ENCODE measurements around the gene SIRT3. TPM values are rescaled to one million over a fixed set of nuclear protein-coding genes. Genes with fewer than 3 reads are reported as not detected.

The SIRT3 gene
- total RNA-seq, 2 donors from 2014 or later = 22.1 to 22.6 TPM

- DNase-seq (no peak), ATAC-seq (no peak)
- intact Hi-C loops (cut with DNase I) = no loop called here
- H3K27ac ChIP-seq = no peak overlapping the region
- no peaks in the 10 kb centered on the region for H3K36me3 ChIP-seq (replicated peaks in 1 of 2; ENCODE audit: insufficient read depth in 1 of 2, low read depth in 2 of 2)
- H3K4me1 ChIP-seq = peaks cover 21% of the 10 kb centered on the region
- no peaks in the 10 kb centered on the region for H3K9me3 ChIP-seq
- TF ChIP-seq CTCF (IDR thresholded peaks at IDR 0.05) (no peak), POLR2A (IDR thresholded peaks at IDR 0.05) (no peak)
- H3K4me3 ChIP-seq = no peak overlapping the region
- H3K27me3 ChIP-seq = peaks cover 0 to 8% of the 10 kb centered on the region in 2 donors
Measured at GRCh38 chr11:276219-276618, 40.1 kb upstream of the SIRT3 start.

- Histone ChIP-seq H3K27ac (no peak overlapping the region), H3K9me3 (no peaks in the 10 kb centered on the region), H3K4me3 (no peak overlapping the region), H3K27me3 (no peaks in the 10 kb centered on the region), H3K4me1 (no peaks in the 10 kb centered on the region), H3K36me3 (replicated peaks in 1 of 2; ENCODE audit: insufficient read depth in 1 of 2, low read depth in 2 of 2) (no peaks in the 10 kb centered on the region)
- WGBS, 2 donors = 81 to 84% methylated on average over 6 of the region's 6 CpGs
- DNase-seq (no peak), ATAC-seq (no peak)
- TF ChIP-seq POLR2A (IDR thresholded peaks at IDR 0.05) = no peak
- no peak for TF ChIP-seq CTCF (IDR thresholded peaks at IDR 0.05)
- intact Hi-C loops (cut with DNase I) = no loop called here
Measured at GRCh38 chr11:272931-273198, 36.7 kb upstream of the SIRT3 start.

- Histone ChIP-seq H3K27ac (no peak overlapping the region), H3K9me3 (no peaks in the 10 kb centered on the region), H3K4me3 (no peak overlapping the region), H3K27me3 (no peaks in the 10 kb centered on the region), H3K36me3 (replicated peaks in 1 of 2; ENCODE audit: insufficient read depth in 1 of 2, low read depth in 2 of 2) (no peaks in the 10 kb centered on the region), H3K4me1 (no peaks in the 10 kb centered on the region)
- 87% methylated on average over 16 to 22 of the region's 22 CpGs for WGBS, 2 donors
- intact Hi-C loops (cut with DNase I) = no loop called here
- no peak for ATAC-seq
- TF ChIP-seq CTCF (IDR thresholded peaks at IDR 0.05) (no peak), POLR2A (IDR thresholded peaks at IDR 0.05) (no peak)
- no peak for DNase-seq
Measured at GRCh38 chr11:272195-272930, 36.2 kb upstream of the SIRT3 start.

- H3K4me3 ChIP-seq = no peak overlapping the region
- no peaks in the 10 kb centered on the region for H3K36me3 ChIP-seq (replicated peaks in 1 of 2; ENCODE audit: insufficient read depth in 1 of 2, low read depth in 2 of 2)
- no peaks in the 10 kb centered on the region for H3K9me3 ChIP-seq
- H3K27ac ChIP-seq = no peak overlapping the region
- no peak for ATAC-seq
- no peaks in the 10 kb centered on the region for H3K27me3 ChIP-seq
- TF ChIP-seq CTCF (IDR thresholded peaks at IDR 0.05) = no peak
- no peak for TF ChIP-seq POLR2A (IDR thresholded peaks at IDR 0.05)
- intact Hi-C loops (cut with DNase I) = no loop called here
- DNase-seq = no peak
- no peaks in the 10 kb centered on the region for H3K4me1 ChIP-seq
- WGBS, 2 donors = 13 to 70% methylated on average over 1 to 8 of the region's 8 CpGs
Measured at GRCh38 chr11:271319-271715, 35.2 kb upstream of the SIRT3 start.

All from body of pancreas (tissue), 4 donors.